ENCODE measurements around the gene COL1A1.

Gene COL1A1

DNA sequence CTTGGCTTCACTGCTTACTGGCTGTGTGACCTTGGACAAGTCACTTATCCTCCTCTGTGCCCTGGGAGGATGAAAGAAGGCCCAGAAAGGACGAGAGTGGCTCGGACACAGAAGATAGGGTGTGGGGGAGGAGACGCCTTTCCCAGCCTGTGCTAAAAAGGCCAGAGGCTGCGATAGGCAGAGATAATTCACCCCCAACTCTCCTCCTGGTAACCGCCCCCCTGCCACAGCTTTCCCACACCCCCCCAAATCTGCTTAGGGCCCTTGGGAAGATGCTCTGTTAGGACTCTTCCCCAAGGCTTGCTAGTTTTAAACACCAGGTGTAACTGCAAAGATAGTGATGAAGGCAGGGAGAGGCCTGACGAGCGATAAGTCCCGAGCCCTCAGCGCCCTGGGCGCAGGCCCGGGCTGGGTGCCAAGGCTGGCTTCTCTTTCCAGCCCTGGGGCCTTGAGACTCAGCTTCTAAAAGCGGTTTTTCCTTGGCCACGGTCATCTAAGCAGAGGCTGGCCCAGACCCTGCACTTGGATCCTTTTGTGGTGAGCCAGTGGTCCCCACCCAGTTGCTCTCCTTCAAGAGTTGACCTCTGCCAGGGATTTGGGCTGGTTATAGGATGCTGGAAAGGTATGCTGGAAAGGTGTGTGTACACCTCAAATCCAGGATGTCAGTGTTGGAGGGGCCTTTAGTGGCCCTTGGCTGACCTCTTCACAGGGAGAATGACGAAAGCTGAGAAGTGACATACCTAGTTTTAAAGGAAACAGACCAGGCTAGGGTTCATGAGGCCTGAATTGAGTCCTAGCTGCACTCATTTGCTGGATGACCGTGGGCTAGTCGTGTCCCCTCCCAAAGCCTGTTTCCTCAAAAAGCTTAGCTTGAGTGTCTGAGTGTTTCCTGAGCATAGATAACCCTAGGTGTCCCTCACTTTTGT, 47.5 kb downstream of the COL1A1 start:
- DNase-seq (ENCODE audit: low spot score), result no peak

DNA sequence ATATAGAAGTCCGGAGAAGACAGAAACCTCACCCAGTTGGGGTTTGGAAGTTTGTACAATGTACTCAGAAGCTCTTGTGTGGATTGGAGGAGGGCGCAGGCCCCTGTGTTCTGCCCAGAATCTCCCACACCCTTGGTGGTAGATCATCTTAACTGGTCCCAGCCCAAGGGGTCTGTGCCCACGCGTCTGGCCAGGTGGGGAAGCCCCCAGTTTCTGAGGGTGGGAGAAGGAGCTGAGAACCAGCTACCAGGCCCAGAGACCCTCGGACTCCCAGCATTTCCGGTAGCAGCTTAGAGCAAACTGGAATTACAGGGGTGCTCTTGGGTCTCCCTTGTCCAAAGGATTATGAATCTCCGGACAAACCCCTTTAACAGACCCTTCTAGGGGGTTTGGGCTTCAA, 48.7 kb downstream of the COL1A1 start:
- no peak for DNase-seq (ENCODE audit: low spot score)

GRCh38 chr17:50151937-50152547, 49.4 kb downstream of the COL1A1 start:
- peak; percentile 53 for DNase-seq (ENCODE audit: low spot score)

- DNase-seq (ENCODE audit: low spot score), result peak; percentile 87
These were observed 50.1 kb downstream of the COL1A1 start for GRCh38 chr17:50151041-50151936.

DNA sequence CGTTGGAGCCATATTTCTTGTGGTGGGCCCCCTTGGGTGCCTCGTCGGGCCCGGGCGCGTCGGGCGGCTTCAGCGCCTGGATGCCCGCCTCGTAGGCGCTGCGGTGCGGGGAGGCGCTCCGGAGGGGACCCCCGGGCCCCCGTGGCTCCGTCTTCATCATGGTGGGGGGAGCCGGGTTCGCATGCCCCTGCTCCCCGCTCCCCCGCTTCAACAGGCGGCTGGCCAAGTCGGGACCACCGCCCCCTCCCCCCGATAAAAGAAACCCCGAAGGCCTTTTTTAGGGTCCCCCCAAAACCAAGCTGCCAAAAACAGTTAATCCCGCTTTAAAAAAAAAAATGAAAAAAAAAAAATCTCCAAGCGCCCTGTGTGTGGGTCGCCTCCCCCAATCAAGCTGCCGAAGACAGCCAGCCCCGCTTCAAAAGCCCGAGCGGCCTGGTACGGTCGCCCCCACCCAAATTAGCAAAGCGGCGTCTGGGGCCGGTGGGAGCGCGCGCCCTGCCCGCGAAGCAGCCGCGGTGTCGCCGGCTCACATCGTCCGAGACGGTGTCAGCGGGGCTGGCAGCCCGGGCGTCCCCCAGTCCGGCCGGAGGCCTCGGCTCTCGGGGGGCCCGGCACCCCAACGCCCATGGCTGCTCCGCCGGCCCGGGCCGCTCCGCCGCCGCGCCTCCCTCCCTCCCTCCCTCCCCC, 50.9 kb downstream of the COL1A1 start, which contains the start of gene PPP1R9B:
TSS of gene PPP1R9B (minus strand) at position 324 of the 687 bp plus-strand sequence. CDS start at position 160, 164 bp downstream.
- DNase-seq (ENCODE audit: low spot score), result no peak

DNA sequence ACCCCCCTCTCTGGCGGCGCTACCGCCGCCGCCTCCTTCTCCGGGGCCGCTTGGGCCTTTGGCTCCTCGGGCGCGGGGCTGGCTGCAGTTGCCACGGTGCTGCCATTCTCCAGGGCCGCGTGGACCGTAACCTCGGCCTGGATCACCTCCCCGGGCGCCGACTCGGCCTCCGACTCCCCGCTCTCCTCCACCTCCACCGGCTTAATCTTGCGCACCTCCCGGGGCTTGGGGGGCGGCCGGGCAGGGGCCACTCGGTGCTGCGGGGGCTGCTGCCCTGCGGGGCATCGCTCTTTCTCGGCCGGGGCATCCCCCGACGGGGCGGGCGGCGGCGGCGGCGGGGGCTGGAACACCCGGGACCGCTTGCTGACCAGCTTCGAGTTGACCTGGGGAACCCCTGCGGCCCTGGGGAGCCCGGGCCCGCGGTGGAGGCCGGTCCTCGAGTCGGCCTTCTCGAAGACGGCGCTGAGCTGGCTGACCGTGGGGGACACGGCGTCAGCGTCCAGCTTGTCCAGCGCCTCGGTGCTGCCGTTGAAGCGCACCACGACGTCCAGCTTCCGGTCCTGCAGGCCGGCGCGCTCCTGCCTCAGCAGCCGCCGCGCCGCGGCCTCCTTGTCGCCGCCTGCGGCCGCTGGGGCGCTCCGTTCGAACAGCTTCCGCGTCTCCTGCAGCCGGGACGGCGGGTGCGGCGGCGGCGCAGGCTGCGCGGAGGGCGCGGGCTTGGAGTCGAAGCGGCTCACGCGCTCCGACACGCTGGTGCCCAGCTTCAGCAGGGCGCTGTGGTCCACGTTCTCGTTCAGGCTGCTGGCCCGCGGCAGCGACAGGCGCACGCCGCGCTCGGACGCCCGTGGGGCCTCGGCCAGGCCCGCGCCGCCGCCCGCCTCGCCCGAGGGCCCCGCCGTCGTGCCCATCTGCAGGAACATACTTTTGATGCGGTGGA, 51.7 kb downstream of the COL1A1 start:
- DNase-seq (ENCODE audit: low spot score), result peak; percentile 37

DNA sequence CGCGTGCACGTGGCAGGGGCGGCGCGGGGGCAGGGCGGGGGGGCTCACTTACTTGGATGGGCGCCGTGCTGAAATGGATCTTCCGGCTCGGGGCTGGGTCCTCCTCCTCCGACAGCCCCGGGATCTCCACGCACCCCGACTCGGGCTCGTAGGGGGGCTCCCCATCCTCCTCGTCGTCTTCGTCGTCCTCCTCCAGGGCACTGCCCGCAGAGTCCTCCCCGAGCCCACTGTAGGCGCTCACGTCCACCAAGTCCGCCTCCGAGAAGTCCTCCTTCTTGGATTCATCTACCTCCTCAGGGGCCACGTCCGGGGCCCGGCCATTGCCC, 52.4 kb downstream of the COL1A1 start:
- no peak for DNase-seq (ENCODE audit: low spot score)

GRCh38 chr17:50148226-50149090, 53.0 kb downstream of the COL1A1 start:
- DNase-seq (ENCODE audit: low spot score), result peak; percentile 83

GRCh38 chr17:50147841-50148225, 53.6 kb downstream of the COL1A1 start:
- DNase-seq (ENCODE audit: low spot score), result no peak

GRCh38 chr17:50146927-50147665, 54.3 kb downstream of the COL1A1 start:
- DNase-seq (ENCODE audit: low spot score), result peak; percentile 20

DNA sequence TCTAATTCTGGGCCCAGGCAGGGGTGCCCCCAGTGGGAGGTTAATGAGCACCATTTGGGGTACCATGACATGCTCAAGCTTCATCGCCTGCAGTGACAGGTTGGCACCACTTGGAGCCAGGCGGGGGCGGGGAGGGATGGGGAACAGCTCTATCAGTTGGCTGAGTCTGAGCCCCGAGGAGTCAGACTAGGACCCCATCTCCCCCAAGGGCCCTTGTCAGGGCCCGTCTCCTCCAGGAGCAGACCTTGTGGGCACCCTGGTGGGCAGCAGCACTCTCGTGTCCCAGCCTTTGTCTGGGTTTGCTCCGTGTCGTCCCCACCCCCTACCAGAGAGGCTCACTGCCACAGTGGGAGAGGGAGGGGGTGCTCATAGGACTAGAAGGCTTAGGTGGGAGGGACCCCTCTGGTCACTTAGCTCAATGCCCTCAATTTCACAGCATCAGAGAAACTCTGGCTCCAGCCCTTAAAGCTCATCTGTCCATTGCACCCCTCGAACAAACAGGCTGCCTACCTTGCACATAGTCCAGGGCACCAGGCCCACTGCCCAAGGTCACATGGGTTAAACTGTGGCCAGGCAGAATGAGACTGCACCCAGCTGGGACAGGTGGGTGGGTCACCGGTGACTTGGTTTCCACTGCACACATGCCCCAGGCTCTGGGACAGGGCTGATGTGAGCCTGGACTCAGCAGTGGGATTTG, 55.1 kb downstream of the COL1A1 start:
- DNase-seq (ENCODE audit: low spot score), result no peak

DNA sequence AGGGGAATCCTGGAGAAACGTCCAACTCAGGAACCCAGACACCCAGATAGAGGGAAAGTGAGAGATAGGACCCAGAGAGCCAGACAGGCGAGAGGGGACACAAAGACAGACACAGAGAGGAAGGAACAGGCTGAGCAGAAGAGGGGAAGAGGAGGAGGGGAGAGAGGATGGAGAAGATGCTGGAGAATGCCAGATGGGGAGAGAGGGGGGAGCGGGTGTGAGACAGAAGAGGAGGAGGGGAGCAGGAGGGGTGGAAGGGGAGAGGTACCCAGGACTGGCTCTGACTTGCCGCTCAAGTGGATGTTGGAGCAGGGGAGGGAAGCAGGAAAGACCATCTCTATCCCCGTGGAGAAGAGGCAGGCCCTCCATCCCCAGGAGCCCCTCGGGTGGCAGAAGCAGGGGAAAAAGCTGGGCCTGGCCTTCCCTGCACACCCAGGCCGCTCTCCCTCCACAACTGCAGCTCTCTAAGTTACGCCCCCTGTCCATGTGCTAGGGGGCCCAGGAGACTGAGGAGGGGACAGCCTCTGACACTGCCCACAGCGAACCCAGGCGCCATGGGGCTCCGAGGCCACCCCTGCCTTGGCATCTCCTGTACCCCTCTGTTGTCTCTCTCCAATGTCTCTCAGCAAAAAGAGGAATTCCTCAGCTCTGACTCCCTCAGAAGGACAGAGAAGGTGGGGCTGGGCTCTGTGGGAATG, 55.8 kb downstream of the COL1A1 start:
- DNase-seq (ENCODE audit: low spot score), result no peak

- no peak for DNase-seq (ENCODE audit: low spot score)
These were observed 56.4 kb downstream of the COL1A1 start for GRCh38 chr17:50144845-50145531.

GRCh38 chr17:50144355-50144754, 57.1 kb downstream of the COL1A1 start:
- no peak for DNase-seq (ENCODE audit: low spot score)

DNA sequence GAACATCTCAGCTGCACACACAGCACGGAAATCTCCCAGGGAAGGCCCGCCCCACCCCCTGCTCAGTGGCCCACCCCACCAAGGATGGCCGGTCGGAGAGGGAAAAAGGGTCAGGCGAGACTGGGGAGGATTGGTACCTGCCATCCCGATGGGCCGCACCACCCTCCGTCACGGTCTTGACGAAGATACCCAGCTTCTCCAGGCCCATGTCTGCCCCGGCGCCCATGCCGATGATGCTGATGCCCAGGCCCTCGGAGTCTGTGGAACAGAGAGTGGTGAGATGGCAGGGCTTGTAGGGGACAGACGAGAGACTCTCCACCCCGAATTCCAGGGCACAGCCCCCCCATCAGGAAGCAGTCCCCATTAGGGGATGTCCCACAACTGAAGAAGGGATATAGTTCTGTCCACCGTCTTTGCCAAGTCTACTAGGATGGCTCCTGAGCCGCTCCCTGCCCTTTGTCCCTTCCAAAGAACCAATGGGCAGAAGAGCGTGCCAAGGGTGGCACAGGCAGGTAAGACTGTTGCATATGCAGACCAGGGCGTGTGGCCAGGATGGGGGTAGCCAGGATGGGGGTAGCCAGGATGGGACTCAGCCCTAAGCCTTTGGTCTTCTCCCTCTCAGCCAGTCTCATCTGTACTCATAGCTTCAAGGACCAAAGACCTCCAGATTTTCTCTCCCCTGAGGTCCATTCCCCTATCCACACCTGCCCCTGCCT, 57.8 kb downstream of the COL1A1 start:
- DNase-seq (ENCODE audit: low spot score), result no peak

DNA sequence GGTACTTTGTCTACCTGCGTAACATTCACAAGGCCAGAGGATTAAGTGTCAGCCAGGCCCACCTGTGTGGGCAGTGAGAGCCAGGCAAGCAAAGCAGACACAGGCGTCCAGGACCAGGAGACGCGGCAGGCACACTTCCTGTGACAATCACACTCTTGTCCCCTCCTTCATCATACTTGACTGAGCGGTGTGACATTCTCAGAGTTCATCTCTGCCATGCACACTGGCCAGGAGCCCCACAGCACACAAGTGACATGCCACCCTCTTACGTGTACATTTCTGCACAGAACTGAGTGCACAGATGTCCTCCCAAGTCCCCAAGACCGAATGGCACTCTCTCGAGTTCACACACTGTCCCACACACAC, 59.7 kb downstream of the COL1A1 start:
- DNase-seq (ENCODE audit: low spot score), result peak; percentile 26

All from CD4-positive, alpha-beta T cell treated with Interleukin-6 at 100 ng/mL for 8 hours (primary cell).